GM23338 (cell line): ENCODE measurements around the gene SPPL2A. TPM values are rescaled to one million over a fixed set of nuclear protein-coding genes. Genes with fewer than 3 reads are reported as not detected.

Experiments
- ATAC-seq: fragments of 200-7000 bp; cut with Tn5 transposase; 3 replicates; pipeline ENCODE4 v1.9.1; 2020
- DNase-seq: peaks from one replicate; pipeline ENCODE4 v3.0.0-alpha.2; 2015; ENCODE audit warnings: low spot score
- H2AFZ ChIP-seq: fragments of 200-600 bp; sonication (generic); 2 replicates; pipeline ENCODE4 v1.8.0; 2016; ENCODE audit warnings: antibody characterized with exemption, mild to moderate bottlenecking, moderate library complexity
- H3F3A ChIP-seq: fragments of 200-600 bp; sonication (generic); replicated peaks from 2 replicates; pipeline ENCODE4 v1.8.0; 2017; ENCODE audit warnings: antibody characterized with exemption, mixed run types, low read depth
- H3K27ac ChIP-seq: fragments of 200-600 bp; sonication (generic); 2 replicates; pipeline ENCODE4 v1.6.1; 2016; ENCODE audit warnings: low read depth
- H3K27me3 ChIP-seq: fragments of 200-600 bp; sonication (generic); 2 replicates; pipeline ENCODE4 v1.8.0; 2016; ENCODE audit warnings: mild to moderate bottlenecking, mixed run types, moderate library complexity; ENCODE audit not compliant: insufficient read depth
- H3K36me3 ChIP-seq: fragments of 200-600 bp; sonication (generic); 2 replicates; pipeline ENCODE4 v1.8.0; 2016; ENCODE audit warnings: mild to moderate bottlenecking; ENCODE audit not compliant: insufficient read depth
- H3K4me1 ChIP-seq: fragments of 200-600 bp; sonication (generic); 2 replicates; pipeline ENCODE4 v1.8.0; 2016; ENCODE audit warnings: mild to moderate bottlenecking, moderate library complexity; ENCODE audit not compliant: insufficient read depth
- H3K4me2 ChIP-seq: fragments of 200-600 bp; sonication (generic); 2 replicates; pipeline ENCODE4 v1.7.1; 2017; ENCODE audit warnings: mixed run types
- H3K4me3 ChIP-seq: fragments of 200-600 bp; sonication (generic); 2 replicates; pipeline ENCODE4 v1.6.1; 2016; ENCODE audit warnings: mixed run types
- H3K79me2 ChIP-seq: fragments of 200-600 bp; sonication (generic); replicated peaks from 2 replicates; pipeline ENCODE4 v1.8.0; 2017; ENCODE audit warnings: mild to moderate bottlenecking; ENCODE audit not compliant: insufficient read depth
- H3K9me2 ChIP-seq: fragments of 200-600 bp; sonication (generic); 2 replicates; pipeline ENCODE4 v1.8.0; 2017; ENCODE audit not compliant: insufficient read depth
- H4K20me1 ChIP-seq: fragments of 200-600 bp; sonication (generic); replicated peaks from 2 replicates; pipeline ENCODE4 v1.8.0; 2017; ENCODE audit warnings: mild to moderate bottlenecking; ENCODE audit not compliant: insufficient read depth
- H3K27ac Mint-ChIP-seq: 2 replicates; pipeline ENCODE4 v1.8.0; 2020; ENCODE audit warnings: inconsistent platforms, mild to moderate bottlenecking, moderate library complexity, mixed read lengths
- H3K27me3 Mint-ChIP-seq: 3 replicates; pipeline ENCODE4 v1.8.0; 2022; ENCODE audit warnings: low read depth, mild to moderate bottlenecking, moderate library complexity, mixed read lengths, inconsistent platforms; ENCODE audit not compliant: insufficient read depth, poor library complexity
- H3K36me3 Mint-ChIP-seq: 3 replicates; pipeline ENCODE4 v1.8.0; 2021; ENCODE audit warnings: low read depth, mild to moderate bottlenecking, inconsistent platforms, moderate library complexity, mixed read lengths
- H3K4me1 Mint-ChIP-seq: 3 replicates; pipeline ENCODE4 v1.8.0; 2020; ENCODE audit warnings: mild to moderate bottlenecking, inconsistent platforms, mixed read lengths
- H3K4me3 Mint-ChIP-seq: 3 replicates; pipeline ENCODE4 v1.8.0; 2021; ENCODE audit warnings: moderate library complexity, mild to moderate bottlenecking, inconsistent platforms, mixed read lengths
- H3K9me3 Mint-ChIP-seq: 3 replicates; pipeline ENCODE4 v1.8.0; 2020; ENCODE audit warnings: moderate library complexity, mild to moderate bottlenecking, inconsistent platforms, mixed read lengths
- EZH2 ChIP-seq: fragments of 200-600 bp; sonication (generic); IDR thresholded peaks from one replicate; pipeline ENCODE4 v1.8.0; 2017; ENCODE audit warnings: antibody characterized with exemption, mild to moderate bottlenecking, low read depth; ENCODE audit not compliant: unreplicated experiment
- EZH2phosphoT487 ChIP-seq: fragments of 200-600 bp; sonication (generic); IDR thresholded peaks from one replicate; pipeline ENCODE4 v1.8.1; 2018; ENCODE audit warnings: antibody characterized with exemption; ENCODE audit not compliant: unreplicated experiment
- JUNB ChIP-seq: IDR thresholded peaks from one replicate; pipeline ENCODE4 v1.6.1; 2016; ENCODE audit warnings: antibody characterized with exemption; ENCODE audit not compliant: unreplicated experiment
- NANOG ChIP-seq: IDR thresholded peaks from 2 replicates; pipeline ENCODE4 v1.6.1; 2016; ENCODE audit warnings: antibody characterized with exemption, borderline replicate concordance
- POLR2AphosphoS5 ChIP-seq: IDR thresholded peaks from 2 replicates; pipeline ENCODE4 v1.6.1; 2016; ENCODE audit warnings: antibody characterized with exemption, low read depth
- STAT1 ChIP-seq: IDR thresholded peaks from one replicate; pipeline ENCODE4 v1.6.1; 2016; ENCODE audit warnings: antibody characterized with exemption; ENCODE audit not compliant: unreplicated experiment
- long read RNA-seq: library from polyadenylated mRNA; unstranded; transcript quantifications from one replicate; pipeline ENCODE4 v2.0.0, GENCODE V29; 2020; ENCODE audit not compliant: unreplicated experiment
- polyA plus RNA-seq: library from polyadenylated mRNA; unstranded; fragments of >200 nt; fragmentation: Nextera tagmentation; extraction: Ambion mirVana; gene quantifications from 2 replicates; pipeline ENCODE4 v1.2.1, GENCODE V29; 2016
- total RNA-seq: library from RNA; depleted of rRNA; stranded (reverse); fragments of >200 nt; shearing (Covaris generic); gene quantifications from 2 replicates; pipeline ENCODE4 v1.2.3, GENCODE V29; 2014; rRNA removed
- TF ChIP-seq, protein P1 (sequence below): IDR thresholded peaks from one replicate; pipeline ENCODE4 v1.6.1; 2018; ENCODE audit warnings: antibody characterized with exemption; ENCODE audit not compliant: unreplicated experiment
- TF ChIP-seq, protein P2 (sequence below), 2 experiments: fragments of 200-600 bp in 1 of 2; sonication (generic) in 1 of 2; conservative IDR thresholded peaks; 2 replicates each; pipeline versions ENCODE4 v1.5.1 to v1.6.1; 2016 to 2017; ENCODE audit warnings: antibody characterized with exemption in 2 of 2, low read depth in 2 of 2, mild to moderate bottlenecking in 2 of 2, moderate library complexity in 1 of 2

SPPL2A gene, protein sequence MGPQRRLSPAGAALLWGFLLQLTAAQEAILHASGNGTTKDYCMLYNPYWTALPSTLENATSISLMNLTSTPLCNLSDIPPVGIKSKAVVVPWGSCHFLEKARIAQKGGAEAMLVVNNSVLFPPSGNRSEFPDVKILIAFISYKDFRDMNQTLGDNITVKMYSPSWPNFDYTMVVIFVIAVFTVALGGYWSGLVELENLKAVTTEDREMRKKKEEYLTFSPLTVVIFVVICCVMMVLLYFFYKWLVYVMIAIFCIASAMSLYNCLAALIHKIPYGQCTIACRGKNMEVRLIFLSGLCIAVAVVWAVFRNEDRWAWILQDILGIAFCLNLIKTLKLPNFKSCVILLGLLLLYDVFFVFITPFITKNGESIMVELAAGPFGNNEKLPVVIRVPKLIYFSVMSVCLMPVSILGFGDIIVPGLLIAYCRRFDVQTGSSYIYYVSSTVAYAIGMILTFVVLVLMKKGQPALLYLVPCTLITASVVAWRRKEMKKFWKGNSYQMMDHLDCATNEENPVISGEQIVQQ
- total RNA-seq (24.1 and 33.0 TPM in 2 replicates), polyA plus RNA-seq (10.9 and 14.0 TPM in 2 replicates)
- long read RNA-seq, full-length matches to known transcripts: 16 of 23 reads
- long read RNA-seq, partial matches to known transcripts: 3 of 23 reads
- long read RNA-seq, other reads (novel, unspliced or antisense): 4 of 23 reads

DNA sequence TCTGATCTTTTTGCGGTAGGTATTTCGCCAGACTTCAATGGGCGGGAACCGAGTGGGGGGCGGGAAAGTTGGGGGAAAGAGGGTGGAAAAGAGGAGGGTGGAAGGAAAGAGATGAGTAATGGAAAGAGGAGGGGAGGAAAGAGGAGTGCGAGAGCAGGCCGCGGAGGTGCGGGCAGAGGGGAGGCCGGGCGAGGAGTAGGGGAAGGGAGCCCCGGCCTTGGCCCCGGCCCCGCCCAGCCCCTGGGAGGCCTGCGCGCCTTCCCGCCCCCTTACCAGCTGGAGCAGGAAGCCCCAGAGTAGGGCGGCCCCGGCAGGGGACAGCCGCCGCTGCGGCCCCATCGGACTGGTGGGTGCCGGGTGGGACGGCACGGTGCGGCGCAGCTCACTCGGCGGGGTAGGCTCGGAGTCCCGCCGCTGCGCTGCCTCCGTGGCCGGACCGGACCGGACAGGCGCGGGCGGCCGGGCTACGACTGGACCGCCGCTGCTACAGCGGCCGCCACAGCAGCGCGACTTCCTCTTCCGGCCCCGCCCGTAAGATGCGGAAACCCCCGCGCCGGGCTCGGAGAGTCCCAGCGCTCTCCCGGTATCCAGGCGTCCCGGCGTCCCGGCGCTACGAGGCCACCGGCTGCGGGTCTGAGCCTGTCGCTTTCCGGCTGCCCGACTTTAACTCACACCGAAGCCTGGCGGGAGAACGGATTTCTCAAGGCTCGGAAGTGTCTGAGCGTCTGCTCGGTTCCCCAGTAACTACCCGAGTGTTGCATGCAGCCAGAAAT is at the start of gene SPPL2A:
Gene SPPL2A, minus strand, starts transcription at position 512 of the 773 bp plus-strand sequence. Its CDS starts 173 bp downstream, at position 339.
- peaks cover 6% of the 10 kb centered on the region for H3F3A ChIP-seq

DNA sequence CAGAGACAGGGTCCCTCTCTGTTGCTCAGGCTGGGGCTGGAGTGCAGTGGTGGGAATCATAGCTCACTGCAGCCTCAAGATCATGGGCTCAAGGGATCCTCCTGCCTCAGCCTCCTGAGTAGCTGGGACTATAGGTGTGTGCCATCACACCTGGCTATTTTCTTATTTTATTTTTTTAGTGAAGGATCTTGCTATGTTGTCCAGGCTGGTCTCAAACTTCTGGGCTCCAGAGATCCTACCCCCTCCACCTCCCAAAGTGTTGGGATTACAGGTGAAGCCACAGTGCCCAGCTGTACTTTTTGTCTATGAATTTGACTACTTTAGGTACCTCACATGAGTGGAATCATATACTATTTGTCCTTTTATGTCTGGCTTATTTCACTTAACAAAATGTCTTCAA is 49.1 kb upstream of the SPPL2A start:
- no peak for DNase-seq
- H3F3A ChIP-seq: no peaks in the 10 kb centered on the region
- H3K9me2 ChIP-seq: no peaks in the 10 kb centered on the region
- peaks cover 9% of the 10 kb centered on the region; the same call in 2 of the 3 replicates for H3K9me3 Mint-ChIP-seq
- no peaks in the 10 kb centered on the region for H4K20me1 ChIP-seq
- H3K4me1 ChIP-seq: no peaks in the 10 kb centered on the region
- no peaks in the 10 kb centered on the region for H3K79me2 ChIP-seq
- H2AFZ ChIP-seq: no peak overlapping the region
- H3K27ac Mint-ChIP-seq: no peak overlapping the region
- no peaks in the 10 kb centered on the region for H3K36me3 ChIP-seq
- H3K27me3 ChIP-seq: no peaks in the 10 kb centered on the region
- H3K4me3 Mint-ChIP-seq: no peak overlapping the region
- H3K27me3 Mint-ChIP-seq: no peaks in the 10 kb centered on the region
- H3K36me3 Mint-ChIP-seq: no peaks in the 10 kb centered on the region; the same call in 2 of the 3 replicates
- ATAC-seq: no peak
- no peak overlapping the region for H3K4me2 ChIP-seq
- no peak overlapping the region for H3K27ac ChIP-seq
- no peak overlapping the region for H3K4me3 ChIP-seq
- no peaks in the 10 kb centered on the region; the same call in 2 of the 3 replicates for H3K4me1 Mint-ChIP-seq
- TF ChIP-seq JUNB (no peak), EZH2phosphoT487 (no peak), EZH2 (no peak), STAT1 (no peak), NANOG (no peak), POLR2AphosphoS5 (no peak)
- TF ChIP-seq, protein P1, sequence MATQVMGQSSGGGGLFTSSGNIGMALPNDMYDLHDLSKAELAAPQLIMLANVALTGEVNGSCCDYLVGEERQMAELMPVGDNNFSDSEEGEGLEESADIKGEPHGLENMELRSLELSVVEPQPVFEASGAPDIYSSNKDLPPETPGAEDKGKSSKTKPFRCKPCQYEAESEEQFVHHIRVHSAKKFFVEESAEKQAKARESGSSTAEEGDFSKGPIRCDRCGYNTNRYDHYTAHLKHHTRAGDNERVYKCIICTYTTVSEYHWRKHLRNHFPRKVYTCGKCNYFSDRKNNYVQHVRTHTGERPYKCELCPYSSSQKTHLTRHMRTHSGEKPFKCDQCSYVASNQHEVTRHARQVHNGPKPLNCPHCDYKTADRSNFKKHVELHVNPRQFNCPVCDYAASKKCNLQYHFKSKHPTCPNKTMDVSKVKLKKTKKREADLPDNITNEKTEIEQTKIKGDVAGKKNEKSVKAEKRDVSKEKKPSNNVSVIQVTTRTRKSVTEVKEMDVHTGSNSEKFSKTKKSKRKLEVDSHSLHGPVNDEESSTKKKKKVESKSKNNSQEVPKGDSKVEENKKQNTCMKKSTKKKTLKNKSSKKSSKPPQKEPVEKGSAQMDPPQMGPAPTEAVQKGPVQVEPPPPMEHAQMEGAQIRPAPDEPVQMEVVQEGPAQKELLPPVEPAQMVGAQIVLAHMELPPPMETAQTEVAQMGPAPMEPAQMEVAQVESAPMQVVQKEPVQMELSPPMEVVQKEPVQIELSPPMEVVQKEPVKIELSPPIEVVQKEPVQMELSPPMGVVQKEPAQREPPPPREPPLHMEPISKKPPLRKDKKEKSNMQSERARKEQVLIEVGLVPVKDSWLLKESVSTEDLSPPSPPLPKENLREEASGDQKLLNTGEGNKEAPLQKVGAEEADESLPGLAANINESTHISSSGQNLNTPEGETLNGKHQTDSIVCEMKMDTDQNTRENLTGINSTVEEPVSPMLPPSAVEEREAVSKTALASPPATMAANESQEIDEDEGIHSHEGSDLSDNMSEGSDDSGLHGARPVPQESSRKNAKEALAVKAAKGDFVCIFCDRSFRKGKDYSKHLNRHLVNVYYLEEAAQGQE: no peak

More for the DNA sequence above, at the start of gene SPPL2A:
- Mint-ChIP-seq H3K36me3 (peaks cover 3% of the 10 kb centered on the region; the same call in 2 of the 3 replicates), H3K27me3 (peaks cover 2% of the 10 kb centered on the region), H3K4me1 (peaks cover 16% of the 10 kb centered on the region), H3K9me3 (no peaks in the 10 kb centered on the region), H3K4me3 (peak within 1 kb of the TSS; percentile 91), H3K27ac (peak within 1 kb of the TSS; percentile 97)
- H4K20me1 ChIP-seq: no peaks in the 10 kb centered on the region
- H3K79me2 ChIP-seq: peaks cover 42% of the 10 kb centered on the region
- H3K36me3 ChIP-seq: no peaks in the 10 kb centered on the region
- H3K4me1 ChIP-seq: peaks cover 7% of the 10 kb centered on the region
- peak within 1 kb of the TSS; percentile 73 for H3K4me2 ChIP-seq
- ATAC-seq (peak; percentile 96), DNase-seq (peak; percentile 88)
- peak within 1 kb of the TSS; percentile 64 for H2AFZ ChIP-seq
- H3K27ac ChIP-seq: peak within 1 kb of the TSS; percentile 89
- H3K27me3 ChIP-seq: no peaks in the 10 kb centered on the region
- no peaks in the 10 kb centered on the region for H3K9me2 ChIP-seq
- H3K4me3 ChIP-seq: peak within 1 kb of the TSS; percentile 65
- TF ChIP-seq, protein P2, sequence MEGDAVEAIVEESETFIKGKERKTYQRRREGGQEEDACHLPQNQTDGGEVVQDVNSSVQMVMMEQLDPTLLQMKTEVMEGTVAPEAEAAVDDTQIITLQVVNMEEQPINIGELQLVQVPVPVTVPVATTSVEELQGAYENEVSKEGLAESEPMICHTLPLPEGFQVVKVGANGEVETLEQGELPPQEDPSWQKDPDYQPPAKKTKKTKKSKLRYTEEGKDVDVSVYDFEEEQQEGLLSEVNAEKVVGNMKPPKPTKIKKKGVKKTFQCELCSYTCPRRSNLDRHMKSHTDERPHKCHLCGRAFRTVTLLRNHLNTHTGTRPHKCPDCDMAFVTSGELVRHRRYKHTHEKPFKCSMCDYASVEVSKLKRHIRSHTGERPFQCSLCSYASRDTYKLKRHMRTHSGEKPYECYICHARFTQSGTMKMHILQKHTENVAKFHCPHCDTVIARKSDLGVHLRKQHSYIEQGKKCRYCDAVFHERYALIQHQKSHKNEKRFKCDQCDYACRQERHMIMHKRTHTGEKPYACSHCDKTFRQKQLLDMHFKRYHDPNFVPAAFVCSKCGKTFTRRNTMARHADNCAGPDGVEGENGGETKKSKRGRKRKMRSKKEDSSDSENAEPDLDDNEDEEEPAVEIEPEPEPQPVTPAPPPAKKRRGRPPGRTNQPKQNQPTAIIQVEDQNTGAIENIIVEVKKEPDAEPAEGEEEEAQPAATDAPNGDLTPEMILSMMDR (conservative IDR thresholded peaks at IDR 0.05; ENCODE audit: low read depth in 2 of 2): no peak
- TF ChIP-seq EZH2 (no peak), POLR2AphosphoS5 (peak; percentile 78)
